Ishikawa (cell line): ENCODE results near the gene SCGB1D1.

Experiments used
- CEBPB ChIP-seq: IDR thresholded peaks from 2 replicates; pipeline ENCODE4 v1.6.1; 2012
- CREB1 ChIP-seq: IDR thresholded peaks from 2 replicates; pipeline ENCODE4 v1.6.1; 2012; ENCODE audit warnings: low read depth
- EP300 ChIP-seq: IDR thresholded peaks from 2 replicates; pipeline ENCODE4 v1.6.1; 2012; ENCODE audit warnings: borderline replicate concordance
- FOXM1 ChIP-seq: IDR thresholded peaks from 2 replicates; pipeline ENCODE4 v1.6.1; 2012; ENCODE audit warnings: low read depth, borderline replicate concordance
- MAX ChIP-seq: IDR thresholded peaks from 2 replicates; pipeline ENCODE4 v1.6.1; 2012
- NFIC ChIP-seq: IDR thresholded peaks from 2 replicates; pipeline ENCODE4 v1.6.1; 2012
- RAD21 ChIP-seq: IDR thresholded peaks from 2 replicates; pipeline ENCODE4 v1.6.1; 2012; ENCODE audit warnings: low read depth
- REST ChIP-seq: IDR thresholded peaks from 2 replicates; pipeline ENCODE4 v1.6.1; 2012; ENCODE audit warnings: low read depth, mild to moderate bottlenecking
- TAF1 ChIP-seq: IDR thresholded peaks from 2 replicates; pipeline ENCODE4 v1.6.1; 2012; ENCODE audit warnings: low read depth, mild to moderate bottlenecking

GRCh38 chr11:62195945-62196344, 5.9 kb downstream of the SCGB1D1 start:
- TF ChIP-seq TAF1 = no peak
- no peak for TF ChIP-seq CREB1
- no peak for TF ChIP-seq FOXM1
- no peak for TF ChIP-seq RAD21
- TF ChIP-seq EP300 = no peak
- TF ChIP-seq MAX = no peak
- TF ChIP-seq REST = no peak
- no peak for TF ChIP-seq CEBPB
- no peak for TF ChIP-seq NFIC
